Naive thymus-derived CD4-positive, alpha-beta T cell (primary cell): Measurements from ENCODE around the gene ATF6B. TPM values are rescaled to one million over a fixed set of nuclear protein-coding genes. Genes with fewer than 3 reads are reported as not detected.
A peak's percentile ranks its signal among the peaks of the same experiment; 100 is the strongest.

Experiments
- ATAC-seq: fragments of 150-1000 bp; cut with Tn5 transposase; 2 replicates; pipeline ENCODE4 v1.10.0; 2021; ENCODE audit warnings: mild to moderate bottlenecking, moderate library complexity
- CTCF ChIA-PET: fragments of 350-600 bp; sonication (Branson Sonifier 250); formaldehyde crosslinking; loops from one replicate; lab custom pipeline; 2021; ENCODE audit warnings: antibody characterized with exemption; lab: Charles Lee
- POLR2A ChIA-PET: fragments of 350-600 bp; sonication (Branson Sonifier 250); formaldehyde crosslinking; loops from one replicate; lab custom pipeline; 2021; ENCODE audit warnings: antibody characterized with exemption, inconsistent platforms; lab: Charles Lee
- DNase-seq, 9 donors: peaks; one replicate each; pipeline versions ENCODE4 v3.0.0 to v3.0.0-alpha.2; 2020 to 2022; ENCODE audit warnings: mixed read lengths in 1 of 9
- H3K27ac ChIP-seq: one replicate; pipeline ENCODE4 v1.7.0; 2013; ENCODE audit warnings: mild to moderate bottlenecking, low read depth, low read length, moderate library complexity
- H3K27me3 ChIP-seq, 2 donors: one replicate each; pipeline ENCODE4 v1.7.0; 2013; ENCODE audit warnings: low read length in 2 of 2, mild to moderate bottlenecking in 2 of 2, moderate library complexity in 2 of 2; ENCODE audit not compliant: control insufficient read depth in 2 of 2, insufficient read depth in 2 of 2
- H3K36me3 ChIP-seq, 3 experiments: 1 replicate in 2 of 3; 2 replicates in 1 of 3; pipeline ENCODE4 v1.7.0; 2013; ENCODE audit warnings: low read length in 3 of 3, mild to moderate bottlenecking in 3 of 3, moderate library complexity in 1 of 3; ENCODE audit not compliant: insufficient read depth in 3 of 3, control insufficient read depth in 2 of 3
- H3K4me1 ChIP-seq, 2 donors: one replicate each; pipeline ENCODE4 v1.7.0; 2013; ENCODE audit warnings: low read length in 2 of 2, mild to moderate bottlenecking in 2 of 2, moderate library complexity in 1 of 2; ENCODE audit not compliant: control insufficient read depth in 2 of 2, insufficient read depth in 2 of 2
- H3K4me3 ChIP-seq: 2 replicates; pipeline ENCODE4 v1.7.0; 2013; ENCODE audit warnings: mild to moderate bottlenecking, low read length
- H3K9me3 ChIP-seq, 3 experiments: 1 replicate in 2 of 3; 2 replicates in 1 of 3; pipeline ENCODE4 v1.7.0; 2013; ENCODE audit warnings: low read length in 3 of 3; ENCODE audit not compliant: control insufficient read depth in 2 of 3
- H3K27ac Mint-ChIP-seq, 9 donors: one replicate each; pipeline ENCODE4 v1.8.0; 2020 to 2022; ENCODE audit warnings: mixed read lengths in 9 of 9, mild to moderate bottlenecking in 8 of 9, moderate library complexity in 5 of 9, inconsistent platforms in 2 of 9
- H3K27me3 Mint-ChIP-seq, 5 donors: one replicate each; pipeline ENCODE4 v1.8.0; 2021 to 2022; ENCODE audit warnings: mixed read lengths in 5 of 5, mild to moderate bottlenecking in 1 of 5
- H3K36me3 Mint-ChIP-seq, 5 donors: one replicate each; pipeline ENCODE4 v1.8.0; 2020 to 2022; ENCODE audit warnings: mixed read lengths in 5 of 5, mild to moderate bottlenecking in 3 of 5, inconsistent platforms in 1 of 5
- H3K4me1 Mint-ChIP-seq, 7 donors: one replicate each; pipeline ENCODE4 v1.8.0; 2020 to 2022; ENCODE audit warnings: mixed read lengths in 7 of 7, mild to moderate bottlenecking in 3 of 7, inconsistent platforms in 1 of 7
- H3K4me3 Mint-ChIP-seq, 10 donors: one replicate each; pipeline ENCODE4 v1.8.0; 2020 to 2022; ENCODE audit warnings: mild to moderate bottlenecking in 10 of 10, mixed read lengths in 10 of 10, moderate library complexity in 6 of 10, inconsistent platforms in 2 of 10
- H3K9me3 Mint-ChIP-seq, 11 donors: one replicate each; pipeline ENCODE4 v1.8.0; 2020 to 2022; ENCODE audit warnings: mixed read lengths in 11 of 11, mild to moderate bottlenecking in 4 of 11, inconsistent platforms in 1 of 11, moderate library complexity in 1 of 11
- intact Hi-C, 2 donors: fragments of 100-400 bp; cut with micrococcal nuclease; formaldehyde crosslinking; loops; one replicate each; pipeline ENCODE4 v1.15.1; 2023
- polyA plus RNA-seq, 2 donors: library from polyadenylated mRNA; unstranded; fragments of 300-500 nt; fragmentation: Illumina TruSeq; gene quantifications; one replicate each; pipeline ENCODE4 v1.2.3, GENCODE V29; 2021
- total RNA-seq, 6 experiments: library from RNA in 5 of 6; stranded (reverse) in 5 of 6; gene quantifications; 1 replicate in 5 of 6; 2 replicates in 1 of 6; pipeline ENCODE4 v1.2.3 and lab custom pipeline; 2021 to 2026

ATF6B gene
- total and polyA plus RNA-seq, 7 experiments from 2014 or later: 28.0 to 168 (median 138) TPM

GRCh38 chr6:32140420-32141046 is 12.5 kb upstream of the ATF6B start:
- H3K4me3 Mint-ChIP-seq: no peak overlapping the region
- intact Hi-C loops: loop anchor here in 1 of 2 donors (10.0 kb wide), 1 partner anchor 104 kb away; no protein-coding TSS in a partner anchor
- no peak overlapping the region for H3K27ac Mint-ChIP-seq
- ATAC-seq (no peak), DNase-seq (no peak)
- Histone ChIP-seq H3K4me1 (no peaks in the 10 kb centered on the region), H3K9me3 (no peaks in the 10 kb centered on the region), H3K27me3 (no peaks in the 10 kb centered on the region), H3K27ac (no peak overlapping the region), H3K36me3 (no peaks in the 10 kb centered on the region), H3K4me3 (no peak overlapping the region)
- H3K4me1 Mint-ChIP-seq: peaks cover 0 to 9% (median 0%) of the 10 kb centered on the region in 7 donors
- peaks cover 0 to 8% (median 0%) of the 10 kb centered on the region in 5 donors for H3K27me3 Mint-ChIP-seq
- no peaks in the 10 kb centered on the region for H3K36me3 Mint-ChIP-seq
- POLR2A ChIA-PET: interaction anchor here (0.7 to 0.9 kb wide), 2 partner anchors 12 to 18 kb away, joined by 3 read pairs; no protein-coding TSS in a partner anchor
- H3K9me3 Mint-ChIP-seq: peaks cover 0 to 3% (median 0%) of the 10 kb centered on the region in 11 donors
- CTCF ChIA-PET: interaction anchor here (0.6 to 0.9 kb wide), 2 partner anchors 52 to 61 kb away, joined by 4 read pairs; partner anchors contain the start of gene GPSM3

DNA sequence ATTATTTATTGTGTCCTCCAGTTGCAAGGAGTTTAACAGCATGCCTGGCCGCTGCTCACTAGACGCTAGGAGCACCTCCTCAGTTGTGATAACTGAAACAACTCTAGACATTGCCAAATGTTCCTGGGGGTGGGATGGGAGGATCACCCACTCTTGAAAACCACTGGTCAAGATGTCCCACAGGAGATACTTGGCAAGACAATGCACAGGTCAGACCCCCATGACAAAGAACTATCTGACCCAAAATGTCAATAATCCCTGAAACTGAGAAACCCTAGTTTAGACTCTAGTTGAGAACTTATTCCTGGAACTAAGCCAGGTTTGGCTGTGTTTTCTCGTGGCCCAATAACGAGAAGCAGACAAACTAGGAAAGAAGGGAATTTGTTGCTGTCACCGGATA is 11.5 kb upstream of the ATF6B start:
- Mint-ChIP-seq H3K27ac (no peak overlapping the region), H3K36me3 (no peaks in the 10 kb centered on the region), H3K4me3 (no peak overlapping the region), H3K4me1 (peaks cover 0 to 9% (median 0%) of the 10 kb centered on the region in 7 donors), H3K9me3 (peaks cover 0 to 3% (median 0%) of the 10 kb centered on the region in 11 donors), H3K27me3 (peaks cover 0 to 14% (median 0%) of the 10 kb centered on the region in 5 donors)
- no peak overlapping the region for H3K27ac ChIP-seq
- CTCF ChIA-PET: no interaction called here
- POLR2A ChIA-PET: interaction anchor here (0.9 kb wide), 1 partner anchor 13 kb away, joined by 3 read pairs; no protein-coding TSS in a partner anchor
- DNase-seq (no peak), ATAC-seq (no peak)
- intact Hi-C loops: no loop called here
- H3K9me3 ChIP-seq: no peaks in the 10 kb centered on the region
- H3K36me3 ChIP-seq: no peaks in the 10 kb centered on the region
- H3K4me3 ChIP-seq: no peak overlapping the region
- H3K4me1 ChIP-seq: no peaks in the 10 kb centered on the region
- H3K27me3 ChIP-seq: no peaks in the 10 kb centered on the region

GRCh38 chr6:32137454-32137853 is 9.4 kb upstream of the ATF6B start:
- H3K27ac Mint-ChIP-seq: no peak overlapping the region
- POLR2A ChIA-PET: interaction anchor here (1.3 kb wide), 1 partner anchor 53 kb away, joined by 4 read pairs; no protein-coding TSS in a partner anchor
- no peaks in the 10 kb centered on the region for H3K36me3 ChIP-seq
- no peaks in the 10 kb centered on the region for H3K4me1 ChIP-seq
- H3K4me1 Mint-ChIP-seq: peaks cover 0 to 9% (median 0%) of the 10 kb centered on the region in 7 donors
- peaks cover 0 to 17% (median 0%) of the 10 kb centered on the region in 5 donors for H3K27me3 Mint-ChIP-seq
- no peaks in the 10 kb centered on the region for H3K36me3 Mint-ChIP-seq
- no peak overlapping the region for H3K4me3 Mint-ChIP-seq
- DNase-seq: no peak
- no peak for ATAC-seq
- CTCF ChIA-PET: no interaction called here
- no peak overlapping the region for H3K27ac ChIP-seq
- intact Hi-C loops: no loop called here
- no peak overlapping the region for H3K4me3 ChIP-seq
- H3K9me3 ChIP-seq: no peaks in the 10 kb centered on the region
- no peaks in the 10 kb centered on the region for H3K27me3 ChIP-seq
- peaks cover 0 to 3% (median 0%) of the 10 kb centered on the region in 11 donors for H3K9me3 Mint-ChIP-seq

GRCh38 chr6:32133786-32134185 is 5.7 kb upstream of the ATF6B start:
- H3K4me1 ChIP-seq: peaks cover 11 to 13% of the 10 kb centered on the region in 2 donors
- intact Hi-C loops: loop anchor here in 1 of 2 donors (5.0 kb wide), 1 partner anchor 236 kb away; the partner anchor contains the start of gene EHMT2
- peaks cover 0 to 4% (median 0%) of the 10 kb centered on the region in 3 experiments for H3K36me3 ChIP-seq
- DNase-seq (no peak), ATAC-seq (no peak)
- no peak overlapping the region for H3K27ac ChIP-seq
- peaks cover 0 to 2% (median 0%) of the 10 kb centered on the region in 11 donors for H3K9me3 Mint-ChIP-seq
- no peak overlapping the region for H3K4me3 Mint-ChIP-seq
- CTCF ChIA-PET: no interaction called here
- H3K9me3 ChIP-seq: no peaks in the 10 kb centered on the region
- POLR2A ChIA-PET: no interaction called here
- no peaks in the 10 kb centered on the region for H3K36me3 Mint-ChIP-seq
- peaks cover 8 to 22% (median 15%) of the 10 kb centered on the region in 7 donors for H3K4me1 Mint-ChIP-seq
- H3K27ac Mint-ChIP-seq: no peak overlapping the region
- no peaks in the 10 kb centered on the region for H3K27me3 ChIP-seq
- H3K4me3 ChIP-seq: no peak overlapping the region
- H3K27me3 Mint-ChIP-seq: peaks cover 0 to 16% (median 0%) of the 10 kb centered on the region in 5 donors

- DNase-seq (no peak), ATAC-seq (no peak)
- peak overlapping the region in 6 of 10 donors; percentile 13 to 65 (median 46) for H3K4me3 Mint-ChIP-seq
- intact Hi-C loops: loop anchor here in 1 of 2 donors (5.0 kb wide), 1 partner anchor 235 kb away; the partner anchor contains the start of gene EHMT2
- H3K4me3 ChIP-seq: no peak overlapping the region
- no peaks in the 10 kb centered on the region for H3K27me3 ChIP-seq
- no peak overlapping the region for H3K27ac ChIP-seq
- ChIA-PET POLR2A (interaction anchor here (0.6 to 1.2 kb wide), 2 partner anchors 23 to 27 kb away, joined by 3 read pairs; no protein-coding TSS in a partner anchor), CTCF (interaction anchor here (0.7 kb wide), 1 partner anchor 1070 kb away, joined by 3 read pairs; no protein-coding TSS in a partner anchor)
- peaks cover 0 to 7% (median 0%) of the 10 kb centered on the region in 5 donors for H3K36me3 Mint-ChIP-seq
- H3K27ac Mint-ChIP-seq: peak overlapping the region in 1 of 9 donors; percentile 56
- peaks cover 0 to 2% (median 0%) of the 10 kb centered on the region in 11 donors for H3K9me3 Mint-ChIP-seq
- peaks cover 16 to 37% (median 29%) of the 10 kb centered on the region in 7 donors for H3K4me1 Mint-ChIP-seq
- H3K9me3 ChIP-seq: no peaks in the 10 kb centered on the region
- peaks cover 0 to 16% (median 0%) of the 10 kb centered on the region in 5 donors for H3K27me3 Mint-ChIP-seq
- H3K36me3 ChIP-seq: peaks cover 0 to 9% (median 0%) of the 10 kb centered on the region in 3 experiments
- H3K4me1 ChIP-seq: peaks cover 21 to 23% of the 10 kb centered on the region in 2 donors
Measured at GRCh38 chr6:32132110-32132509, 4.1 kb upstream of the ATF6B start.

- H3K27me3 Mint-ChIP-seq: peaks cover 0 to 16% (median 0%) of the 10 kb centered on the region in 5 donors
- H3K9me3 ChIP-seq: no peaks in the 10 kb centered on the region
- H3K4me3 Mint-ChIP-seq: peak overlapping the region in 9 of 10 donors; percentile 9 to 65 (median 33)
- peaks cover 0 to 10% (median under 1%) of the 10 kb centered on the region in 3 experiments for H3K36me3 ChIP-seq
- H3K27me3 ChIP-seq: no peaks in the 10 kb centered on the region
- POLR2A ChIA-PET: interaction anchor here (0.6 to 5.1 kb wide), 6 partner anchors 13 to 839 kb away, joined by 3 to 79 read pairs (median 12); partner anchors contain the start of genes AGPAT1, GPSM3, PBX2 and RNF5
- peaks cover 27 to 29% of the 10 kb centered on the region in 2 donors for H3K4me1 ChIP-seq
- no peak for DNase-seq
- no peak for ATAC-seq
- peaks cover 0 to 2% (median 0%) of the 10 kb centered on the region in 11 donors for H3K9me3 Mint-ChIP-seq
- intact Hi-C loops: loop anchor here in 1 of 2 donors (5.0 kb wide), 1 partner anchor 234 kb away; the partner anchor contains the start of gene EHMT2
- H3K4me1 Mint-ChIP-seq: peaks cover 22 to 43% (median 35%) of the 10 kb centered on the region in 7 donors
- no peak overlapping the region for H3K27ac ChIP-seq
- CTCF ChIA-PET: interaction anchor here (0.7 kb wide), 1 partner anchor 1069 kb away, joined by 3 read pairs; no protein-coding TSS in a partner anchor
- no peak overlapping the region for H3K4me3 ChIP-seq
- H3K27ac Mint-ChIP-seq: peak overlapping the region in 2 of 9 donors; percentile 56 to 83
- H3K36me3 Mint-ChIP-seq: peaks cover 0 to 12% (median 3%) of the 10 kb centered on the region in 5 donors
Measured at GRCh38 chr6:32131439-32131948, 3.4 kb upstream of the ATF6B start.
